LoVo (cell line): ENCODE measurements around the gene USP25.
A peak's percentile ranks its signal among the peaks of the same experiment; 100 is the strongest.

Source experiments
- DNase-seq: peaks from one replicate; pipeline ENCODE4 v3.0.0-alpha.2; 2016; ENCODE audit warnings: low spot score

USP25 gene

GRCh38 chr21:15766952-15767603 is 37.3 kb downstream of the USP25 start:
- no peak for DNase-seq

- DNase-seq: no peak
Measured at GRCh38 chr21:15768045-15768601, 38.3 kb downstream of the USP25 start.

DNA sequence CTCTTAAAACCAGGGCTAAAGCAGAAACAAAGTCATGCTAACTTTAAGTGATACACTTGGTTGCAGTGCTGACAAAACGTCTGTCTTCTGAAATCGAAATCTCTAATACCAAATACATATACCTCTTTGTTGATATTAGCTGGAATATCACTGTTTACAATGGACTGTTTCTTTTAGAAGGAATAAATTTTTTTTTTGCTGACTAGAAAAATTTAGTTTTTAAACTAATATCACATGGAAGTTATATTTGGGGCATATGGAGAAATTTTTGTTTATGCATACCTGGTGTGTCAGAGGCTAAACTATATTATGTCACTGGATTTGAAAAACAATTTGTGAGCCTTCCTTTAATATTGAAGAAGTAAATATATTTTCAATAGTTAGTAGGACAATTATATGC is 39.1 kb downstream of the USP25 start:
- DNase-seq: no peak

GRCh38 chr21:15771311-15771710 is 41.5 kb downstream of the USP25 start:
- DNase-seq: no peak

DNA sequence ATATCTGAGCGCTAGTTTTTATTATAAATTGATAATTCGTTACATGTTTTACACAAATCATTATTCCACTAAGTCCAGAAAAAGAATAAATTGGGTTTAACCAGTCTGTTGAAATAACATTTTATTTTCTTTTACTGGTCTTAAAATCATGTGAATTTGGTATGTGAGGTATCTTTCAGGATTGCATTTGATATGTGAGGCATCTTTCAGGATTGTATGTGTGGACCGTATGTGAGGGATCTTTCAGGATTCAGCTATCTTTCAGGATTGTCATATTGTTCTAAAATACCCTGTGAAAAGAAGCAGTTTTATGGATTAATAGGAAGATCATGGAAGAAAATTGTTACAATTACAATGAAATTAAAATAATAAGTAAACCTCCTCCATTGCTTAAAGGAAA is 42.9 kb downstream of the USP25 start:
- no peak for DNase-seq

DNA sequence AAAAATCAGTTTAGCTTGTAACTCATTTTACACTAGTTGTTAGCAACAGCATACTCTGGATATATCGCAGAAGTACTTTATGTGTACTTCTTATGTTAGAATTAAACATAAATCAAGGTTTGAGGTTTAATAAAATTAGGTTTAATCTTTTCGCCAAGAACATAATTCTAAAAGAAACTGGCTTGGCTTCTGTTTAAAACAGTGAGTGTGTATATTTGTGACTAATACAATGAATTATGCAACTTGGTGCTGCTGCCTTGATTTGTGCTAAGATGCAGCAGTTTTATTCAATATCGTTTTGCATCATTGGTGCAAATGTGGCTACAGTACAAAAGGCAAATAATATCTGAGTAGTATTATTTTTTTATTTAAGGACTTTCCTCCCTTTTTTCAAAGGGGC is 44.8 kb downstream of the USP25 start:
- no peak for DNase-seq

- DNase-seq: no peak
Measured at GRCh38 chr21:15775291-15775690, 45.5 kb downstream of the USP25 start.

- peak; percentile 58 for DNase-seq
Measured at GRCh38 chr21:15775981-15776380, 46.2 kb downstream of the USP25 start.

- DNase-seq: no peak
Measured at GRCh38 chr21:15776818-15777217, 47.0 kb downstream of the USP25 start.

DNA sequence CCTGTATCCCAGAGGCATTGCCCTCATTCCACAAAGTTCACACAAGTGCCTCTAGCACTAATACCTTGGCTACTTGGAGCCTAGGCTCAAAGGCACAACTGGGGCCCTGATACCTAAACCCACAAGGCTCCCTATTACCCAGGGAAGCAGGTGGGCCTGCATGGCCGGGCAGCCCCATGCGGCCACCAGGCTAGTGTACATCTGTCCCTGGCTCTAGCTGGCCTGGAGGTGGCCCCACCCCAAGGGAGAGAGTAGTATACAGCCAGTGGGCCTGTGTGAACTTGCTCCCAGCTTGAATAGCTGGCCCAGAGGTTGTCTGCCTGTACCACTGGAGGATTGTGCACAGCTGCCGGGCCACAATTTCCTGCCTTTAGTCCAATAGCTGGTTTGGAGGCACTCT is 52.2 kb downstream of the USP25 start:
- no peak for DNase-seq

DNA sequence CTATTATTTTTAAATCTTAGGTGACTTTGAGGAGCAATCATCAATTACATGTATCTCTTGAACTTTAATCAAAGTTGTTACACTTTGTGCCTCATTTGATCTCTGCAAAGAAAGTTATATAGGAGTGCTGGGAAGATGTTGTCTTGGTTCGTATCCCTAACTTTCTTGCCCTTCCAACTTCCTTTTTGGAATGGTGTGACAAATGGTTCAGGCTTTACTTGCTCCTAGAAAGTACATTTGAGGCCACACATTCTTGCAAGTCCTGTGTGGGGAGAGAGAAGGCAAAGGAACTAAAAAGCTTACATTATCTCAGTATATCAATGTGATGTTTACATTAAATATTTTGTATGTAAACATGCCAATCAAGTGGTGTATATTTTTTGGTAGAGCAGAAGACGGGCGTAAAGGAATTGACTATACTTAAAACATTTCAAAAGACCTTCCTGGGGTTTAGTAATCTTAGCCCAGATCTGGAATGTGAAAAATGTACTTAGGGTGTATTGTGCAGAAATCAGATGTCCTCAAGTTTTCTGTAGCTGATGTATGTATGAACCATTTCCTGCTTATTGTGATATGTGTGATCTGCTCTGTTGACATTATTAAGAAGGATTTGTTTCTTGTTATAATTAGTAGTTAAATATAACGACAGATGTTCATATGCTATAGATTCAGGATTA is 59.2 kb downstream of the USP25 start:
- DNase-seq: no peak

DNA sequence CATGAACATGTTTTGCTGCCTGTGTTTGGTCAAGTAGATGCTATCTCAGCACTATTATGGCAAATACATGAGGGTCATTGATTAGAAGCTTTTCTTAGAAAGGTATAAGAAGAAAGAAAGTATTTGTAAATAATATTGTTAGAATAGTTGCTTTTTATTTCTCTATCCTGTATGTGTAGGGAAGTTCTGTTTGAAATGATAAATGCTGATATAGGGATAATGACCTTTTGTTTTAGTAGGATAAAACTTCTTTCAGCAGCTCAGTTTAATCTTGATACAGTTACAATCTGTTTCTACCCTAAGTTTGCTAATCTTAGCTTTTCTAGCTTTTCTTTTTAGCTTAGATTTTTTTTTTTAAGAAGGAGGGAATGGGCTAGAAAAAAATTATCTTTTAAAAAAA is 63.3 kb downstream of the USP25 start:
- no peak for DNase-seq

DNA sequence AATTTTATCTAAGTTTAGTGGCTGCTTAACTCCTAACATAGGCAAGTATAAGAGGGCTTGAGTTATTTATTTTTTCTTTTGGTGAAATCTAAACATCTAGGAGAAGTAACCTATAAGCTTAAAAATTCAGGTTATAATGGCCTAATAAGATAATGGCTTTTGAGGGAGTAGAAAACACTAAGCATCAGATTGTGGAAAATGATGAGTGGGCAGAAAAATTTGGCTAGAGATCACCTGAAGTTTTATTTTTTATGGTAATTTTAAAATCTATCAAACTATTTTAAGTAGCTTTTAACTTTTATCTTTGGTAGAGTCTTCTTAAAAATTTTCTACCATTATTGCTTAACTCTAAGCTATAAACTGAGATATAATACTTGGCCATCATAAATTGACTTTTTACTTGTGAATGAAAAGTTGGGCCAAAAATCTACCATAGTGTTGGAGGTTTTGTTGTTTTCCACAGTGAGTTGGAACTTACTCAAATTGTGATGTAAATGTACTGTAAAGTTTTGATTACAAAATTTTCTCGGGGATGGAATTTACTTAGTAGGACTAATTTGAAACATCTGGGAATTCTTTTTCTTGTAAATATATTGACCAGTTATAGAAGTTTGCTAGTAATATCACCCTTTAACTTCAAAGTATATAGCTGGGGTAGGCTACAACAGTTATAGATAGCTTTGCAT is 63.9 kb downstream of the USP25 start:
- no peak for DNase-seq

- no peak for DNase-seq
Measured at GRCh38 chr21:15794277-15794912, 64.6 kb downstream of the USP25 start.

GRCh38 chr21:15795533-15795932 is 65.8 kb downstream of the USP25 start:
- DNase-seq: no peak

DNA sequence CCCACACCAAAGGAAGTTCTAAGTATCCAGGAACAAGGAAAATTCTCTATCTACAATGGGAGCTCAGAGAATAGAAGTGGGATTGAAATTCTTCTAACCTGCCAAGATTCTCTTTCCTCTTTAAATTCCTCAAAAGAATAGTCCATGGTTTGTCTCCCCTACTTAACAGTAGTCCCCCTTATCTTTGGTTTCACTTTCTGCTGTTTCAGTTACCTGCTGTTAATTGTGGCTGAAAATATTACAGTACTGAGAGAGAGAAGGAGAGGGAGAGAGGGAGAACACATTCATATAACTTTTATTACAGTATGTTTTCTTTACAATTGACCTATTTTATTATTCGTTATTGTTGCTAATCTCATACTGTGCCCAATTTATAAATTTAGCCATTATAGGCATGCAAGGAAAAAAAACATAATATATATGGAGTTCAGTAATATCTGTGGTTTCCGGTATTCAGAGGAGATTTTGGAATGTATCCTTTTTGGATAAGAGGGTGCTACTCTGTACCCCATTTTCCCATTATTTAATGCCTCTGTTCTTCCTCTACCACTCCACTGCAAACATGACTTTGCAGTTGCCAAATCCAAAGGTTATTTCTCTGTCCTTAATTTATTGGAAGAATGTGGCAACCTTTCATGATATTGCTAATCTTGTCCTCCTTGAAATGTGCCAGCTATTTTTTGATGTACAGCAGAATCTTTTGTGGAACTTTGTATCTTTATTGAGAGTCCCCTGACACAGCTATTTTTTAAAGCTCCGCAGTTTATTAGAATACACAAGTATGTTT is 68.0 kb downstream of the USP25 start:
- DNase-seq: no peak

DNA sequence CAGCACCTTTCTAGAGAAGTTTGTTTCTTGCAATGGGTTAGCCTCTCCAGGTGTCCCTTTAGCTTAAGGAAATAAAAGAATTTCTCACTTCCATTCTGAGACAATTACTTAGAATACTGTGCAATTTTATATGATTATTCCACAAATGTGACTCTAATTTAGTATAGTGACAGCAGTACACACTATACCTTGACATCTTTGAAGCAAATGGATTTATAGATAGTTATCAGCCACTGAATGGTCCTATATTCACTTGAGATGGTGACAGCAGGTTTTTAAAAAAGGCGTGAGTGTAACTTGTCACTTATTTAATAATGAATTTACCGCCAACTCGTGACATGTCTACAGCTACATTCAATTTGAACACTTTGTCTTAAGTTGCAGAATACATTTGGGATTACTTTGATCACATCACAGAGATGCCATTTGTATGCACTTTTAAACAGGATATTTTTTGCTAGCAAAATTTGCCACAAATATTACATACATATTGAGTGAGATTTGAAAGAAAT is 71.6 kb downstream of the USP25 start:
- DNase-seq: no peak

- no peak for DNase-seq
Measured at GRCh38 chr21:15804247-15805005, 74.6 kb downstream of the USP25 start.

- DNase-seq: no peak
Measured at GRCh38 chr21:15809065-15809464, 79.3 kb downstream of the USP25 start.

DNA sequence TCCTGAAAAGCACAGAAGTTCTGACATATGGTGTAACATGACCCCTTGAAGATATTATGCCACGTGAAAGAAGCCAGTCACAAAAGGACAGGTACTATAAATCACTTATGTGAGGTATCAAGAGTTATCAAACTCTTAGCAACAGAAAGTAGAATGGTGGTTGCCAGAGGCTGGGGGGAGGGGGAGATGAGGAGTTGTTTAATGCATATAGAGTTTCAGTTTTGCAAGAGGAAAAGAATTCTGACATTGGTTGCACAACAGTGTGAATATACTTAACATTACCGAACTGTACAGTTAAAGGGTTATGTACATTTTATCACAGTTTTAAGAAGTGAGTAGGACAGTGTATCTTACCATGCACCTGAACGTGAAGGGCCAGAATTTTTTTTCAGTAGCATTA is 80.0 kb downstream of the USP25 start:
- DNase-seq: no peak

- no peak for DNase-seq
Measured at GRCh38 chr21:15815285-15815684, 85.5 kb downstream of the USP25 start.
